ENCODE measurements around the gene C6orf118.

C6orf118 gene

DNA sequence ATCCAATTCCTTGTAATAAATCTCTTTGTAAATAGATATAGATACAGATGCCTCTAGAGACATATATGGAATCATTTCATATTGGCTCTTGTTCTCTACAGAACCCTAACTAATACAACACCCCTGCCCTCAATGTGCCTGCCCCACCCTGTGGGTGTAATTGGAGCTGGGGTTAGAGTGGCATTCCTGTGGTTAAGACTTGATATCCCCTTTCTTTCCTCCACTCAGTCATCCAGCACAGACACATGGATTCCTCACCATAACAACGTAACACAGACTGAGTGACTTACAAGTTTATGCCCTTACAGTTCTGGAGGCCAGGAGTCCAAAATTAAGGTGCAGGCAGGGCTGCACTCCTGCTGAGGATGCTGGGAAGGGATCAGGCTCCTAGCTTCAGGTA, 42.8 kb downstream of the C6orf118 start:
- H4K20me1 ChIP-seq (ENCODE audit: control insufficient read depth, insufficient read depth, low read depth, low read length), result no peaks in the 10 kb centered on the region
- no peaks in the 10 kb centered on the region for H3F3A ChIP-seq (ENCODE audit: control insufficient read depth, insufficient read depth)
- H3K27me3 ChIP-seq (ENCODE audit: control insufficient read depth, low read length), result no peaks in the 10 kb centered on the region
- H3K9me3 ChIP-seq (ENCODE audit: control insufficient read depth, insufficient read depth, low read length), result no peaks in the 10 kb centered on the region
- H3K27ac ChIP-seq (ENCODE audit: low read depth, low read length), result no peak overlapping the region
- no peak overlapping the region for H3K4me3 ChIP-seq (ENCODE audit: low read length)
- no peaks in the 10 kb centered on the region for H3K4me1 ChIP-seq (ENCODE audit: control insufficient read depth, low read length)
- no peaks in the 10 kb centered on the region for H3K79me2 ChIP-seq (ENCODE audit: control insufficient read depth, low read length)
- no peak for TF ChIP-seq EZH2phosphoT487 (IDR thresholded peaks at IDR 0.05; ENCODE audit: borderline replicate concordance, low read length)
- TF ChIP-seq, protein P1, sequence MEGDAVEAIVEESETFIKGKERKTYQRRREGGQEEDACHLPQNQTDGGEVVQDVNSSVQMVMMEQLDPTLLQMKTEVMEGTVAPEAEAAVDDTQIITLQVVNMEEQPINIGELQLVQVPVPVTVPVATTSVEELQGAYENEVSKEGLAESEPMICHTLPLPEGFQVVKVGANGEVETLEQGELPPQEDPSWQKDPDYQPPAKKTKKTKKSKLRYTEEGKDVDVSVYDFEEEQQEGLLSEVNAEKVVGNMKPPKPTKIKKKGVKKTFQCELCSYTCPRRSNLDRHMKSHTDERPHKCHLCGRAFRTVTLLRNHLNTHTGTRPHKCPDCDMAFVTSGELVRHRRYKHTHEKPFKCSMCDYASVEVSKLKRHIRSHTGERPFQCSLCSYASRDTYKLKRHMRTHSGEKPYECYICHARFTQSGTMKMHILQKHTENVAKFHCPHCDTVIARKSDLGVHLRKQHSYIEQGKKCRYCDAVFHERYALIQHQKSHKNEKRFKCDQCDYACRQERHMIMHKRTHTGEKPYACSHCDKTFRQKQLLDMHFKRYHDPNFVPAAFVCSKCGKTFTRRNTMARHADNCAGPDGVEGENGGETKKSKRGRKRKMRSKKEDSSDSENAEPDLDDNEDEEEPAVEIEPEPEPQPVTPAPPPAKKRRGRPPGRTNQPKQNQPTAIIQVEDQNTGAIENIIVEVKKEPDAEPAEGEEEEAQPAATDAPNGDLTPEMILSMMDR (IDR thresholded peaks at IDR 0.05; ENCODE audit: low read depth, low read length, poor library complexity, severe bottlenecking), result no peak
- no peak overlapping the region for H3K4me2 ChIP-seq (ENCODE audit: low read length)
- no peaks in the 10 kb centered on the region for H3K36me3 ChIP-seq (ENCODE audit: control insufficient read depth, low read length)
- no peaks in the 10 kb centered on the region for H3K9me2 ChIP-seq (replicated peaks; ENCODE audit: control insufficient read depth, low read length)

DNA sequence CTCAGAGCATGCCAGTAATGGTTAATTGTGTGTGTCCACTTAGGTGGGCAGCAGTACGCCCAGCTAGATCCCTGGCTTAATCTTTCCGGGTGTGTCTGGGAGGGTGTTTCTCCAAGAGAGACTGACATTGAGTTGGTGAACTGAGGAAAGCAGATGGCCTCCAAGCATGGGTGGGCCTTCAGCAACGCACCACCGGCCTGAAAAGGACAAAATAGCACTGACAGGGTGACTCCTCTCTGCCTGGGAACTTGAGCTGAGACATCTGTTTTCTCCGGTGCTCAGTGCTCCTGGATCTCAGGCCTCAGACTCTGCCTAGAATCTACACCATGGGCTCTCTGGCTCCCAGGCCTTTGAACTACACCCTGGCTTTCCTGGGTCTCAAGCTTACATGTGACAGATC, 43.2 kb downstream of the C6orf118 start:
- no peaks in the 10 kb centered on the region for H3F3A ChIP-seq (ENCODE audit: control insufficient read depth, insufficient read depth)
- no peaks in the 10 kb centered on the region for H4K20me1 ChIP-seq (ENCODE audit: control insufficient read depth, insufficient read depth, low read depth, low read length)
- H3K4me2 ChIP-seq (ENCODE audit: low read length), result no peak overlapping the region
- H3K79me2 ChIP-seq (ENCODE audit: control insufficient read depth, low read length), result no peaks in the 10 kb centered on the region
- TF ChIP-seq EZH2phosphoT487 (IDR thresholded peaks at IDR 0.05; ENCODE audit: borderline replicate concordance, low read length), result no peak
- TF ChIP-seq, protein P1 (IDR thresholded peaks at IDR 0.05; ENCODE audit: low read depth, low read length, poor library complexity, severe bottlenecking), result no peak
- H3K27me3 ChIP-seq (ENCODE audit: control insufficient read depth, low read length), result no peaks in the 10 kb centered on the region
- no peak overlapping the region for H3K4me3 ChIP-seq (ENCODE audit: low read length)
- H3K9me3 ChIP-seq (ENCODE audit: control insufficient read depth, insufficient read depth, low read length), result no peaks in the 10 kb centered on the region
- H3K36me3 ChIP-seq (ENCODE audit: control insufficient read depth, low read length), result no peaks in the 10 kb centered on the region
- no peak overlapping the region for H3K27ac ChIP-seq (ENCODE audit: low read depth, low read length)
- no peaks in the 10 kb centered on the region for H3K9me2 ChIP-seq (replicated peaks; ENCODE audit: control insufficient read depth, low read length)
- H3K4me1 ChIP-seq (ENCODE audit: control insufficient read depth, low read length), result no peaks in the 10 kb centered on the region

DNA sequence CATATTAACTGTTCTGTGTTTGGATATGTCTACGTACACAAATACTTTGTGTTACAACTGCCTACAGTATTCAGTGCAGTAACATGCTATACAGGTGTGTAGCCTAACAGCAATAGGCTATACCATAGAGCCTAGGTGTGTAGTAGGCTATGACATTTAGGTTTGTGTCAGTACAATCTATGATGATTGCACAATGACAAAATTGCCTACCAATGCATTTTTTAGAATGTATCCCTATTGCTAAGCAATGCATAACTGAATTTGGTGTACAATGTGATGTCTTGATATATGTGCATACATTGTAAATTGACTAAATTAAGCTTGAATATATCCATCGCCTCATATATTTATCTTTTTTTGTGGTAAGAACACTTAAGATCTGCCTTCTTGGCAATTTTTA, 48.9 kb downstream of the C6orf118 start:
- Histone ChIP-seq H3K27ac (ENCODE audit: low read depth, low read length) (no peak overlapping the region), H3K4me1 (ENCODE audit: control insufficient read depth, low read length) (no peaks in the 10 kb centered on the region), H3K4me3 (ENCODE audit: low read length) (no peak overlapping the region), H3K9me3 (ENCODE audit: control insufficient read depth, insufficient read depth, low read length) (no peaks in the 10 kb centered on the region), H3K27me3 (ENCODE audit: control insufficient read depth, low read length) (no peaks in the 10 kb centered on the region), H3K4me2 (ENCODE audit: low read length) (no peak overlapping the region), H4K20me1 (ENCODE audit: control insufficient read depth, insufficient read depth, low read depth, low read length) (no peaks in the 10 kb centered on the region), H3K9me2 (replicated peaks; ENCODE audit: control insufficient read depth, low read length) (no peaks in the 10 kb centered on the region), H3K79me2 (ENCODE audit: control insufficient read depth, low read length) (no peaks in the 10 kb centered on the region), H3F3A (ENCODE audit: control insufficient read depth, insufficient read depth) (no peaks in the 10 kb centered on the region), H3K36me3 (ENCODE audit: control insufficient read depth, low read length) (no peaks in the 10 kb centered on the region)
- TF ChIP-seq, protein P1 (IDR thresholded peaks at IDR 0.05; ENCODE audit: low read depth, low read length, poor library complexity, severe bottlenecking), result no peak
- no peak for TF ChIP-seq EZH2phosphoT487 (IDR thresholded peaks at IDR 0.05; ENCODE audit: borderline replicate concordance, low read length)

DNA sequence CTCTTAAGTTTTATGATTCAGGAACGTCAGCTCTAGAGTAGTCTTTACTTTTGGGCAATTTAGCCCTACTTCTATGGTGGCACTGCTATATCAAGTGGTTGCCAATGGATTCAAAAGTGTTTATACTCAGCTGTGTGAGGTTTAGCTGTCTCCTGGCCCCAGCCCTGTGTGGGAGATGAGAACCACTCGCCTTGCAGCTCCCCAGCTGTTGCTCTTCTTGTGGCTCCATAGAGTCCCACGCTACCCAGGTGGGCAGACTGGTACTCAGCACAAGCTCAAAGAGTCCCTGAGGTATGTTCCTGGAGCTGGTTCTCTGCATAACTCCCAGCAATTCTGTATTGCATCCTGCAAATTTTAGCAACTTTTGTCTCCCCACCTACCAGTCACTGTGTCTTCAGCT, 59.6 kb downstream of the C6orf118 start:
- H3K4me2 ChIP-seq (ENCODE audit: low read length), result no peak overlapping the region
- TF ChIP-seq, protein P1 (IDR thresholded peaks at IDR 0.05; ENCODE audit: low read depth, low read length, poor library complexity, severe bottlenecking), result no peak
- TF ChIP-seq EZH2phosphoT487 (IDR thresholded peaks at IDR 0.05; ENCODE audit: borderline replicate concordance, low read length), result no peak
- no peaks in the 10 kb centered on the region for H3F3A ChIP-seq (ENCODE audit: control insufficient read depth, insufficient read depth)
- H3K27me3 ChIP-seq (ENCODE audit: control insufficient read depth, low read length), result no peaks in the 10 kb centered on the region
- no peaks in the 10 kb centered on the region for H4K20me1 ChIP-seq (ENCODE audit: control insufficient read depth, insufficient read depth, low read depth, low read length)
- no peaks in the 10 kb centered on the region for H3K9me2 ChIP-seq (replicated peaks; ENCODE audit: control insufficient read depth, low read length)
- H3K4me3 ChIP-seq (ENCODE audit: low read length), result no peak overlapping the region
- no peaks in the 10 kb centered on the region for H3K4me1 ChIP-seq (ENCODE audit: control insufficient read depth, low read length)
- H3K9me3 ChIP-seq (ENCODE audit: control insufficient read depth, insufficient read depth, low read length), result no peaks in the 10 kb centered on the region
- H3K36me3 ChIP-seq (ENCODE audit: control insufficient read depth, low read length), result no peaks in the 10 kb centered on the region
- H3K27ac ChIP-seq (ENCODE audit: low read depth, low read length), result no peak overlapping the region
- no peaks in the 10 kb centered on the region for H3K79me2 ChIP-seq (ENCODE audit: control insufficient read depth, low read length)

Data from DOHH2 (cell line).